ENCODE measurements around the gene FAU. TPM values are rescaled to one million over a fixed set of nuclear protein-coding genes. Genes with fewer than 3 reads are reported as not detected.

The FAU gene
- total and polyA plus RNA-seq, 9 donors = 1,053 to 2,272 (median 1,798) TPM

DNA sequence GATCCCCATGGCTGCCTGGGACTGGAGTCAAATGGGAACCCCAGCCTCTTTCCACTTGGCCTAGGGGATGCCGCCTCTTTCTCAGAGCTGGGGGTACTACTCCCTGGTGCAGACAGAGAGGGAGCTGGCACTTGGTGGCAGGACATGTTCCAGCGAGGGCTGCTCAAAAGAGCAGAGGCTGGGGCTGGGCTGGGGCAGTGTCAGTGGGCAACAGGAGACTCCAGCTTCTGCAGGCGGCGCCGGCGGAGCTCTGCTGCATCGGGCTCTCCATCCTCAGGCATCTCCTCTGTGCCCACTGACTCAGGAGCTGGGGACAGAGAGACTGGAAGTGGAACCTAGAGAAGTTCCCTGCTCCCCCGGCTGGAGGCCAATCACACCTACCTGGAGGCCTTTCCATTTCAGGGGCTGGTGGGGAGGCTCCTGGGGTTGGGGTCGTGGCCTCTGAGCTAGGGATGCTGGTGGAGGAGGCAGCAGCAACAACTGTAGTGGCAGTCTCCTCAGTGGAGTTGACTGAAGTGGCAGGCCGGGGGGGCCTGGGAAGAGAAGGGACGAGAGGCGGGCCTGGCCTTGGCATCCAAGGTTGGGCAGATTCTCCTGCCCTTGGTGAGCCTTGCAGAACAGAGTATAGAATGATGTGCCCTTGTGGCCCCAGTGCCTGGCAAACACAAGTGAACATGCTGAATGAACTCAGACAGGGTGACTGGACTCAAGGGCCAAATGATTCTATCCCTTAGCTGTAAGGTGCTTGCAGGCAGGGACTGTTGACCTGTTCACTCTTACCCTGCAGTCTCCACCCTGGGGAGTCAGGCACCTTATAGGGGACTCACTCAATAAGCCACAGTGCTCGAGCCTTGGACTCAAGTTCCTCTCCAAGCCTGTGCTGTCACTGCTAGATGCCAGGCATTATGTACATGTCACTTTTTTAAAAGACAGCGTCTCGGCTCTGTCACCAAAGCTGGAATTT, 6.5 kb upstream of the FAU start:
- Histone ChIP-seq H3K36me3 (no peaks in the 10 kb centered on the region), H3K27ac (no peak overlapping the region), H3K4me3 (no peak overlapping the region), H3K4me1 (ENCODE audit: insufficient read depth) (no peaks in the 10 kb centered on the region), H3K27me3 (no peaks in the 10 kb centered on the region), H3K9me3 (no peaks in the 10 kb centered on the region)
- intact Hi-C loops (cut with DNase I) = no loop called here
- 77 to 79% (median 79%) methylated on average over 15 of the region's 15 CpGs for WGBS, 3 donors
- TF ChIP-seq EP300 (IDR thresholded peaks at IDR 0.05) = no peak
- TF ChIP-seq, protein P1, sequence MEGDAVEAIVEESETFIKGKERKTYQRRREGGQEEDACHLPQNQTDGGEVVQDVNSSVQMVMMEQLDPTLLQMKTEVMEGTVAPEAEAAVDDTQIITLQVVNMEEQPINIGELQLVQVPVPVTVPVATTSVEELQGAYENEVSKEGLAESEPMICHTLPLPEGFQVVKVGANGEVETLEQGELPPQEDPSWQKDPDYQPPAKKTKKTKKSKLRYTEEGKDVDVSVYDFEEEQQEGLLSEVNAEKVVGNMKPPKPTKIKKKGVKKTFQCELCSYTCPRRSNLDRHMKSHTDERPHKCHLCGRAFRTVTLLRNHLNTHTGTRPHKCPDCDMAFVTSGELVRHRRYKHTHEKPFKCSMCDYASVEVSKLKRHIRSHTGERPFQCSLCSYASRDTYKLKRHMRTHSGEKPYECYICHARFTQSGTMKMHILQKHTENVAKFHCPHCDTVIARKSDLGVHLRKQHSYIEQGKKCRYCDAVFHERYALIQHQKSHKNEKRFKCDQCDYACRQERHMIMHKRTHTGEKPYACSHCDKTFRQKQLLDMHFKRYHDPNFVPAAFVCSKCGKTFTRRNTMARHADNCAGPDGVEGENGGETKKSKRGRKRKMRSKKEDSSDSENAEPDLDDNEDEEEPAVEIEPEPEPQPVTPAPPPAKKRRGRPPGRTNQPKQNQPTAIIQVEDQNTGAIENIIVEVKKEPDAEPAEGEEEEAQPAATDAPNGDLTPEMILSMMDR (IDR thresholded peaks at IDR 0.05) = no peak
- no peak for DNase-seq

DNA sequence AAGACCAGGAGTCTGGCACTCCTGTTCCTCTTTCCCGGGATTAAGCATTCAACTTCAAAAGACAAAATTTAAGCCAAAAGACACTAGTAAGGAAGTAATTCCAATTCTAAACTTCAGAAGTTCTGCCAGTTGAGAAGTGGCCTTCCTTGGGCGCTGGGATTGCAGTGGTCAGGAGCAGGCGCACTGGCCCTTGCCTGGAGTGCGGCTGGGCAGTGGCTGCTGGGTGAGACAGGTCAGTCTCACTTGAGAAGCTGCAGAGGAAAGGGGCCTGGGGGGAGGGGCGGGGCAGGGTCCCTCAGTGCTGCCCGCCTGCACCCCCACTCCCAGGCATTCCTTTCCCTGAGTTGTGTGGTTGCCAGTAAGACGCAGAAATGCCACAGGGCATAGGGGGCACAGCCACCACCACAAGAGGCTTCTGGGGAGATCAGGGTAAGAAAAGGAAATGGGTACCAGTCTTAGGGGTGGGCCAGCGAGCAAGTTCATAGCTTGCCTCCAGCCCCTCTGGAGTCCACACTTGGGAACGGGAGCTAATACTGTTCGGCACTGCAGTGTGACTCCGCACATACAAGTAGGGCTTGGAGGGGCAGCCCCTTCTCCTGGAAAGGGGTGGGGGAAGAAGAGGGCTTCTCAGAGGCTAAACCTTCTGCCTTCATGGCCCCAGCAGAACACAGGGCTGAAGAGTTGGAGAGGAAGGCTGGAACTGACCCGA, 5.7 kb upstream of the FAU start:
- no peaks in the 10 kb centered on the region for H3K9me3 ChIP-seq
- no peaks in the 10 kb centered on the region for H3K27me3 ChIP-seq
- intact Hi-C loops (cut with DNase I) = loop anchor here in 1 of 4 donors (2.0 kb wide), 1 partner anchor 35 kb away; no protein-coding TSS in a partner anchor
- WGBS, 3 donors = 68 to 71% (median 70%) methylated on average over 12 of the region's 12 CpGs
- no peak overlapping the region for H3K27ac ChIP-seq
- no peaks in the 10 kb centered on the region for H3K36me3 ChIP-seq
- H3K4me1 ChIP-seq (ENCODE audit: insufficient read depth) = no peaks in the 10 kb centered on the region
- TF ChIP-seq POLR2A (IDR thresholded peaks at IDR 0.05) = no peak
- no peak overlapping the region for H3K4me3 ChIP-seq
- DNase-seq = no peak

DNA sequence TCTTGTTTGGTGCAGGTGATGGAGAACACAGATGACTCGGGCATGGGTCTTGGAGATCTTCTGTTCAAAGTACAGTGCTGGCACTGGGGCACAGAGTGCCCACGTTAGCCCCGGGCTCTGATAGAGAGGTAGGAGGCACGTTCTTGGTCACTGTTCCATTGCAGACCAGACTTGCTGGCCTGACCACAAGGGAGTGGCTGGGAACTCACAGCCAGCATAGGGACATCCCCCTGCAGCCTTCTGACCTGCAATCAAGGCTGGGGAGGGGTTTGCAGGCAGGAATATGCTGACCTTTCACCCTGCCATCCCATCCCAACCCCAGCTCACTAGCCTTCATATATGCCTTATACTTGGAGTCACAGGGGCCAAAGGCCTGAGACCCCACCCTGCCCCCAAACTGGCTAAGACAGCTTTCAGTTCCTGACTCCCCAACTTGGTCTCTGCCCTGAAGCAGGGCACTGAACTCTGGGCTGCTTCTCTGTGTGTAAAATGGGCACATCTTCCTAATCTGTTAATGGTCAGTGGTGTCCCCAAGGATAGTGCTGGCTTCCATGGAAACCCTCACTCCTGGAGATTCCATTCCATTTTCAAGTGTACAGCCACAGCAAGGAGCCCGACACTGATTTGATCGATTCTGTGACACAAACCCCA, 4.8 kb upstream of the FAU start:
- Histone ChIP-seq H3K9me3 (no peaks in the 10 kb centered on the region), H3K27ac (no peak overlapping the region), H3K4me1 (ENCODE audit: insufficient read depth) (no peaks in the 10 kb centered on the region), H3K36me3 (no peaks in the 10 kb centered on the region), H3K27me3 (no peaks in the 10 kb centered on the region), H3K4me3 (no peak overlapping the region)
- TF ChIP-seq EP300 (IDR thresholded peaks at IDR 0.05) (no peak), POLR2A (IDR thresholded peaks at IDR 0.05) (no peak)
- TF ChIP-seq, protein P1 (IDR thresholded peaks at IDR 0.05) = no peak
- intact Hi-C loops (cut with DNase I) = loop anchor here in 1 of 4 donors (2.0 kb wide), 1 partner anchor 34 kb away; no protein-coding TSS in a partner anchor
- 63 to 66% (median 66%) methylated on average over 6 of the region's 6 CpGs for WGBS, 3 donors
- no peak for DNase-seq

DNA sequence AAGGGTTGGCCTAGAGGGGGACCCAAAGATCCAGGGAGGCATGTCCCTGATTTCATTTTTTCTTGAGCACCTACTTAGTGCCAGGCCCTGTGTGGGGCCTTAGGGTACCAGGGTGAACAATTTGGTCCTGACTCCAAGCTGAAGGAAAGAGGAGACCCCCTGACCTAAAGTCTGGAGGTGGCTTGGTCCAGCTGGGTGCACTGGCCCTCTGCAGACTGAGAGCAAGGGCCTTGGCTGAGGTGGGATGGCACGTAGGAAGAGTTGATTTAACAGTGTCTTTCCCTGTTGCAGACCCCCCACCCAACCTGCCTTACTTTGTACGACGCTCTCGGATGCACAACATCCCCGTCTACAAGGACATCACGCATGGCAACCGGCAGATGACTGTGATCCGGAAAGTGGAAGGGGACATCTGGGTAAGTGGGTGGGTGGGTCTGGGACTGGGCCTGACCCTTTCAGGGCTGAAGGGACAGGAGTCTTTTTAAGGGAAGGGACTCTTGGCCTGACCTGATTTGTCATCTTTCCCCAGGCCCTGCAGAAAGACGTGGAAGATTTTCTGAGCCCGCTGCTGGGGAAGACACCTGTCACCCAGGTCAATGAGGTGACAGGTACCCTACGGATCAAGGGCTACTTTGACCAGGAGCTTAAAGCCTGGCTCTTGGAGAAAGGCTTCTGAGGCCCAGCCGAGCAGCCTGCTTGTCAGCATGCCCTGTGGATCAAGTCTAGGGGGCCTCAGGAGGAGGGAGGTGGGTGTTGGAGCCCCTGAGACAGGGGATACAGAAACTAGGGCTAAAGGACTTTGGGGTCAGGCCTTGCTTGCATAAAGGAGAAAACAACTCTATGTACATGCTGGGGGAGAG, 3.5 kb upstream of the FAU start:
- Histone ChIP-seq H3K36me3 (no peaks in the 10 kb centered on the region), H3K4me1 (ENCODE audit: insufficient read depth) (no peaks in the 10 kb centered on the region), H3K9me3 (no peaks in the 10 kb centered on the region), H3K4me3 (no peak overlapping the region), H3K27ac (no peak overlapping the region), H3K27me3 (no peaks in the 10 kb centered on the region)
- intact Hi-C loops (cut with DNase I) = loop anchor here in 1 of 4 donors (2.0 kb wide), 1 partner anchor 33 kb away; no protein-coding TSS in a partner anchor
- TF ChIP-seq EP300 (IDR thresholded peaks at IDR 0.05) (no peak), POLR2A (IDR thresholded peaks at IDR 0.05) (no peak)
- TF ChIP-seq, protein P1 (IDR thresholded peaks at IDR 0.05) = no peak
- no peak for DNase-seq
- 79 to 82% (median 80%) methylated on average over 12 of the region's 12 CpGs for WGBS, 3 donors

Data from ovary (tissue), 9 donors.